Lower leg skin (tissue), 4 donors: ENCODE measurements around the gene FEN1. TPM values are rescaled to one million over a fixed set of nuclear protein-coding genes. Genes with fewer than 3 reads are reported as not detected.
A peak's percentile ranks its signal among the peaks of the same experiment; 100 is the strongest.

ENCODE experiments used
- DNase-seq, 2 donors: peaks; one replicate each; pipeline ENCODE4 v3.0.0-alpha.2; 2019; ENCODE audit warnings: low spot score in 2 of 2
- H3K4me3 ChIP-seq: fragments of 200-600 bp; sonication (generic); 2 replicates; pipeline ENCODE4 v1.5.1; 2017; ENCODE audit warnings: mild to moderate bottlenecking, low read depth; ENCODE audit not compliant: poor library complexity, severe bottlenecking
- POLR2A ChIP-seq, 2 donors: fragments of 450-650 bp; IDR thresholded peaks; one replicate each; pipeline ENCODE4 v1.6.1; 2016 to 2017; ENCODE audit warnings: antibody characterized with exemption in 2 of 2, mild to moderate bottlenecking in 1 of 2, moderate library complexity in 1 of 2
- WGBS, 2 donors: methylation state at CpG; one replicate each; pipeline ENCODE4 v1.1.5; 2018; 5-methylcytosine and 5-hydroxymethylcytosine counted together
- intact Hi-C: fragments of 100-400 bp; cut with DNase I; formaldehyde crosslinking; loops from one replicate; pipeline ENCODE4 v1.15.0; 2023; ENCODE audit warnings: low total_unique reads
- total RNA-seq, 4 donors: library from RNA; depleted of rRNA; stranded (reverse); fragments of >200 nt; gene quantifications; one replicate each; pipeline ENCODE4 v1.1.0, GENCODE V29; 2016
- TF ChIP-seq, protein P1 (sequence below), 3 donors: fragments of 450-650 bp; IDR thresholded peaks; one replicate each; pipeline ENCODE4 v1.5.1; 2016; ENCODE audit warnings: antibody characterized with exemption in 3 of 3, mild to moderate bottlenecking in 3 of 3, moderate library complexity in 2 of 3

The FEN1 gene
- 1 to 10 TPM; 7.9 to 9.1 (median 8.8) TPM for total RNA-seq

GRCh38 chr11:61792310-61793082 is at the start of gene FEN1, which contains the start of gene TMEM258:
Gene FEN1 (plus strand): TSS chr11:61792911. CDS start chr11:61795362, 2,451 bp downstream.
Gene TMEM258 (minus strand): TSS chr11:61792599. CDS start chr11:61792558, 41 bp downstream.
- intact Hi-C loops: loop anchor here (10.0 kb wide), 1 partner anchor 322 kb away; no protein-coding TSS in a partner anchor
- peak within 1 kb of the TSS; percentile 77 for H3K4me3 ChIP-seq
- peak; percentile 86 to 98 for DNase-seq
- TF ChIP-seq, protein P1, sequence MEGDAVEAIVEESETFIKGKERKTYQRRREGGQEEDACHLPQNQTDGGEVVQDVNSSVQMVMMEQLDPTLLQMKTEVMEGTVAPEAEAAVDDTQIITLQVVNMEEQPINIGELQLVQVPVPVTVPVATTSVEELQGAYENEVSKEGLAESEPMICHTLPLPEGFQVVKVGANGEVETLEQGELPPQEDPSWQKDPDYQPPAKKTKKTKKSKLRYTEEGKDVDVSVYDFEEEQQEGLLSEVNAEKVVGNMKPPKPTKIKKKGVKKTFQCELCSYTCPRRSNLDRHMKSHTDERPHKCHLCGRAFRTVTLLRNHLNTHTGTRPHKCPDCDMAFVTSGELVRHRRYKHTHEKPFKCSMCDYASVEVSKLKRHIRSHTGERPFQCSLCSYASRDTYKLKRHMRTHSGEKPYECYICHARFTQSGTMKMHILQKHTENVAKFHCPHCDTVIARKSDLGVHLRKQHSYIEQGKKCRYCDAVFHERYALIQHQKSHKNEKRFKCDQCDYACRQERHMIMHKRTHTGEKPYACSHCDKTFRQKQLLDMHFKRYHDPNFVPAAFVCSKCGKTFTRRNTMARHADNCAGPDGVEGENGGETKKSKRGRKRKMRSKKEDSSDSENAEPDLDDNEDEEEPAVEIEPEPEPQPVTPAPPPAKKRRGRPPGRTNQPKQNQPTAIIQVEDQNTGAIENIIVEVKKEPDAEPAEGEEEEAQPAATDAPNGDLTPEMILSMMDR (IDR thresholded peaks at IDR 0.05): no peak
- TF ChIP-seq POLR2A (IDR thresholded peaks at IDR 0.05): peak in 1 of 2 donors; percentile 55
- WGBS, 2 donors: 0 to 1% methylated on average over 39 to 61 of the region's 61 CpGs

GRCh38 chr11:61743486-61744095 is 49.1 kb upstream of the FEN1 start:
- WGBS, 2 donors: 90 to 98% methylated on average over 20 to 37 of the region's 42 CpGs

GRCh38 chr11:61744181-61744580 is 48.5 kb upstream of the FEN1 start:
- TF ChIP-seq, protein P1 (IDR thresholded peaks at IDR 0.05): no peak
- no peak for TF ChIP-seq POLR2A (IDR thresholded peaks at IDR 0.05)
- intact Hi-C loops: no loop called here
- WGBS, 2 donors: 88 to 92% methylated on average over 18 to 20 of the region's 20 CpGs
- no peak overlapping the region for H3K4me3 ChIP-seq
- no peak for DNase-seq

More at GRCh38 chr11:61743486-61744095, 49.1 kb upstream of the FEN1 start:
- TF ChIP-seq, protein P1 (IDR thresholded peaks at IDR 0.05): no peak
- no peak for TF ChIP-seq POLR2A (IDR thresholded peaks at IDR 0.05)
- DNase-seq: no peak
- H3K4me3 ChIP-seq: no peak overlapping the region
- intact Hi-C loops: no loop called here

DNA sequence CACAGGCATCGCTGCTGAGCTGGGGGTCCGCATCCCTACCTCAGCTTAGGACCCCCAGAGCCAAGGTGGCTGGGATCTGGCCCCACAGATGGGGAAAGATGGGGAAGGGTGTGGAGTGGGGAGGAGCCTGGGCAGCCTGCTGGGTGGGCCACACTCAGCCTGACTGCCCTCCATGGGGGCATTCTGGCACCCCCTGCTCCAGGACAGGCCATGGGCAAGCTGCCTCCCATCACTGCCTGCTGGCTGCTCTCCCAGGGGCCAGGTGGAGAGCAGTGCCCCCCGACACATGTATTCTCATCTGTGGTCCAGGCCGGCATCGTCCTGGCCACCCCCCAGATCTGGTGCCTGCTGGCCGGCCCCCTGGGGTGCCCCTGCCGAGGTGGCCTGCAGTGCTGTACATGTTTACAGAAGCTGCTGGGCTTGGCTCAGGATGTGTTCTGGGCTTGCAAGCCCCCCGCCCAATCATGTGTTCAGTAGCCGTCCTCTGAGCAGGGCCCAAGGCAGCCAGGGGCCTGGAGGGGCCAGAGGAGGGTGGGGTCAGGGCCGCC is 48.0 kb upstream of the FEN1 start:
- DNase-seq: no peak
- TF ChIP-seq POLR2A (IDR thresholded peaks at IDR 0.05): no peak
- TF ChIP-seq, protein P1 (IDR thresholded peaks at IDR 0.05): no peak
- 88 to 100% methylated on average over 5 to 10 of the region's 10 CpGs for WGBS, 2 donors
- intact Hi-C loops: no loop called here
- no peak overlapping the region for H3K4me3 ChIP-seq

- no peak for DNase-seq
- H3K4me3 ChIP-seq: no peak overlapping the region
- 61 to 73% methylated on average over 14 of the region's 15 CpGs for WGBS, 2 donors
- intact Hi-C loops: no loop called here
- TF ChIP-seq POLR2A (IDR thresholded peaks at IDR 0.05): no peak
- TF ChIP-seq, protein P1 (IDR thresholded peaks at IDR 0.05): no peak
Observed at GRCh38 chr11:61745781-61746441, 46.8 kb upstream of the FEN1 start.
